Glutamatergic neuron (in vitro differentiated cells): ENCODE results near the gene FMNL1. TPM values are rescaled to one million over a fixed set of nuclear protein-coding genes. Genes with fewer than 3 reads are reported as not detected.

ENCODE experiments used
- DNase-seq: peaks from one replicate; pipeline ENCODE4 v3.0.0; 2022
- H3K27ac Mint-ChIP-seq: one replicate; pipeline ENCODE4 v1.8.0; 2020; ENCODE audit warnings: mild to moderate bottlenecking, mixed read lengths, inconsistent platforms; ENCODE audit not compliant: unreplicated experiment
- H3K27me3 Mint-ChIP-seq: one replicate; pipeline ENCODE4 v1.8.0; 2020; ENCODE audit warnings: mild to moderate bottlenecking, moderate library complexity, mixed read lengths, inconsistent platforms; ENCODE audit not compliant: unreplicated experiment
- H3K36me3 Mint-ChIP-seq: one replicate; pipeline ENCODE4 v1.8.0; 2020; ENCODE audit warnings: mild to moderate bottlenecking, mixed read lengths, inconsistent platforms; ENCODE audit not compliant: unreplicated experiment
- H3K4me1 Mint-ChIP-seq: one replicate; pipeline ENCODE4 v1.8.0; 2020; ENCODE audit warnings: mild to moderate bottlenecking, low read depth, mixed read lengths, inconsistent platforms; ENCODE audit not compliant: unreplicated experiment
- H3K4me3 Mint-ChIP-seq: one replicate; pipeline ENCODE4 v1.8.0; 2020; ENCODE audit warnings: mild to moderate bottlenecking, mixed read lengths, inconsistent platforms; ENCODE audit not compliant: unreplicated experiment
- H3K9me3 Mint-ChIP-seq: one replicate; pipeline ENCODE4 v1.8.0; 2020; ENCODE audit warnings: mild to moderate bottlenecking, moderate library complexity, mixed read lengths, inconsistent platforms; ENCODE audit not compliant: unreplicated experiment
- total RNA-seq: library from RNA; stranded (reverse); fragmentation: NEBNext Ultra II Directional; extraction: Animal tissue kit (Norgen Biotek cat#: 25700); gene quantifications from one replicate; pipeline ENCODE4 v1.2.1, GENCODE V29; 2021; ENCODE audit not compliant: unreplicated experiment
- TF ChIP-seq, protein P1 (sequence below): fragments of 200-600 bp; sonication (generic); IDR thresholded peaks from one replicate; pipeline ENCODE4 v1.5.0; 2021; ENCODE audit not compliant: partially characterized antibody, unreplicated experiment

The FMNL1 gene
- total RNA-seq, 1 donor from 2014 or later = 24.2 TPM

DNA sequence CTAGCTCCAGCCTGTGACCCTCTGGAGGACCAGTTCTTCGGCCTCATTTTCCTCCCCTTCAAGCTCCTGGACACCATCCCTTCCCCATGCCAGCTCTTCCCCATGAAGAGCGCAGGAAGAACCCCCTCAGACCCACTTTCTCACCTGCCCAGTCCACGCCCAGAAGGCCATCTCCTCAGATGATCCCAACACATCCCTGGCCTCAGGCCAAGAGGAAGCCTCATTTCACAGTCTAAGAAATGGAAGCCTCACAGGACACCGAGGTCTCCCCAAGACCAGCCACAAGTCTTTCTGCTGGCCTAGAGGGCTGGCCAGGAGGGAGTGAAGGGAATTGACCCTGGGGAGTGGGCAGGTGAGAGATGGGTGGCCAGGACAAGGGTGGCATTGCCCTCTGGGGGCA, 32.2 kb downstream of the FMNL1 start:
- Mint-ChIP-seq H3K27ac (no peak overlapping the region), H3K27me3 (peaks cover 4% of the 10 kb centered on the region)
- TF ChIP-seq, protein P1, sequence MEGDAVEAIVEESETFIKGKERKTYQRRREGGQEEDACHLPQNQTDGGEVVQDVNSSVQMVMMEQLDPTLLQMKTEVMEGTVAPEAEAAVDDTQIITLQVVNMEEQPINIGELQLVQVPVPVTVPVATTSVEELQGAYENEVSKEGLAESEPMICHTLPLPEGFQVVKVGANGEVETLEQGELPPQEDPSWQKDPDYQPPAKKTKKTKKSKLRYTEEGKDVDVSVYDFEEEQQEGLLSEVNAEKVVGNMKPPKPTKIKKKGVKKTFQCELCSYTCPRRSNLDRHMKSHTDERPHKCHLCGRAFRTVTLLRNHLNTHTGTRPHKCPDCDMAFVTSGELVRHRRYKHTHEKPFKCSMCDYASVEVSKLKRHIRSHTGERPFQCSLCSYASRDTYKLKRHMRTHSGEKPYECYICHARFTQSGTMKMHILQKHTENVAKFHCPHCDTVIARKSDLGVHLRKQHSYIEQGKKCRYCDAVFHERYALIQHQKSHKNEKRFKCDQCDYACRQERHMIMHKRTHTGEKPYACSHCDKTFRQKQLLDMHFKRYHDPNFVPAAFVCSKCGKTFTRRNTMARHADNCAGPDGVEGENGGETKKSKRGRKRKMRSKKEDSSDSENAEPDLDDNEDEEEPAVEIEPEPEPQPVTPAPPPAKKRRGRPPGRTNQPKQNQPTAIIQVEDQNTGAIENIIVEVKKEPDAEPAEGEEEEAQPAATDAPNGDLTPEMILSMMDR = no peak

DNA sequence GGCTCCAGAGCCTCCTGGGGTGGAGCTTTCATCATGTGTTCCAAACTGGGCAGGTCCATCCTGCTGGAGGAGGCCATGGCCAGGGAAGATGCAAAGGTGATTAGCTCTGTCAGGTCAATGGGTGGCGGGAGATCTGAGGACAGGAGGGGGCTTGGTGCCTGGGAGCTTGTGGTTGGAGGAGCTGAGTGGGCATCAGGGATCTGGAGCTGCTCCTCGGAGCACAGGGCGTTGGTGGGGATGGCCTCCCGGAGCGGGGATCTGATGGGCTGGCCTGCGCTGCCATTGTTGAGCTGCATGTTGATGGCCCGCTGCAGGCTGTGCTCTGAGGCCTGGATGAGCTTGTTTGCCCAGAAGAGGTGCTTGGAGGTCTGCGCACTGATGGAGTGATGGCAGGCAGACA, 33.7 kb downstream of the FMNL1 start:
- no peak for DNase-seq
- Mint-ChIP-seq H3K27ac (no peak overlapping the region), H3K4me3 (no peak overlapping the region), H3K9me3 (peaks cover 3% of the 10 kb centered on the region), H3K36me3 (no peaks in the 10 kb centered on the region), H3K27me3 (peaks cover 4% of the 10 kb centered on the region), H3K4me1 (no peaks in the 10 kb centered on the region)
- TF ChIP-seq, protein P1 = no peak

More for the DNA sequence above, 32.2 kb downstream of the FMNL1 start:
- Mint-ChIP-seq H3K4me3 (no peak overlapping the region), H3K9me3 (peaks cover 3% of the 10 kb centered on the region), H3K36me3 (no peaks in the 10 kb centered on the region), H3K4me1 (no peaks in the 10 kb centered on the region)
- DNase-seq = no peak

DNA sequence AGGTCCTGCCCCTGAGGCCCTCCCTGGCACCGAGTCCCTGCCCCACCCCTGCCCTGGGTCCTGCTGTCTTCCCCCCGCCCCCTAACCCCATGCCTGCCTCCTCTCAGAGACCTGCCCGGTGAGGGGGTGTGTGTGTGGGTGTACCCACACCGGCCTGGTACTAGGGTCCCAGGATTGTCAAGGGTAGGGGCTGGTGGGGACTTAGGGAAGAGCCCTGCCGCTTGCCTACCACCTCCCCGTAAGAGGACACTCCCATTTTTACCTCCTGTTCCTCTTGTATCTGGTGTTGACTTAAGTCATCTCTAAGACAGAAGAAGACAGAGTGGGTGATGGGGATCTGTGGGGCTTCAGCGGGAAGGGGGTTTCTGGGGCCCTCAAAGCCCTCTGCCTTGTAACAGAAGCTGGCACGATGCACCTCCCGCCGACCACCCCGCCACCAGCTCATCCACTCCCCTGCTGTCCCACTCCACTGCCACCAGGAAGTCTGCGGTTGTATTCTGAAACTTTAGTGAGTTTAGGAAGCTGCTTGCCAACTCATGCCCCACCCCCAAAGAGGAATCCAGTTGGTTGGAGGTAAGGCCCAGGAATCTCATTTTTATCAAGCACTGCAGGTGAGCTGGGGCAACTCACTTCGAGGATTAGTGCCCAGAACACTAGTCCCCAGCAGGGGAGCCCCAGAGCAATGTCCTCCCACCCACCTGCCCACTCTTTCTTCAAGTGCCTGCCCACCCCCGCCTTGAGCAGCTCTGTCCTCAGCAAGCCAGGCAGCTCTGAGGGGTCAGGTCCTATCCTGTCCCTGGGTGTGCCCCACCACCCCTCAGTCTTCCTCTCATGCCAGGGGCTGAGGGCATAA, 34.7 kb downstream of the FMNL1 start:
- Mint-ChIP-seq H3K4me1 (no peaks in the 10 kb centered on the region), H3K27me3 (peaks cover 4% of the 10 kb centered on the region), H3K36me3 (no peaks in the 10 kb centered on the region), H3K9me3 (peaks cover 4% of the 10 kb centered on the region), H3K27ac (no peak overlapping the region), H3K4me3 (no peak overlapping the region)
- TF ChIP-seq, protein P1 = no peak
- no peak for DNase-seq

DNA sequence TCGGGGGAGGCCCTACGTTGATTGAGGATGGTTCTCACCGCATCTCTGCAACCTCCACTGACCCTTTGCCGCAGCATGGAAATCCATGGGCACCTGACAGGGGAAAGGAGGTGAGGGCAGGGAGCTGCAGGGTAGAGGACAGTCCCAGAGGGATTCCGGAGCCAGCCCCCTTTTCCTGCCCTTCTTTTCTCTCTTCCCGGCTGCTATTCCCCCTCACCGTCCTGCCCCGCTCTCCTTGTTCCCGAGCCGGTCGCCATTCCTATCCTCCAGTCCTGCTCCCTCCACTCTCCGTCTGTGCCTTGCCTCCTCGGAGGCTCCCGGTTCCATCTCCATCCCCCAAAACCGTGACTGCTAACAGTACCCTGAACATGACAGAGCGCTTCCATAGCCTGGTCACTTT, 35.4 kb downstream of the FMNL1 start:
- TF ChIP-seq, protein P1 = no peak
- H3K4me1 Mint-ChIP-seq = no peaks in the 10 kb centered on the region
- H3K36me3 Mint-ChIP-seq = no peaks in the 10 kb centered on the region
- no peak for DNase-seq
- peaks cover 5% of the 10 kb centered on the region for H3K27me3 Mint-ChIP-seq
- peaks cover 4% of the 10 kb centered on the region for H3K9me3 Mint-ChIP-seq
- no peak overlapping the region for H3K4me3 Mint-ChIP-seq
- no peak overlapping the region for H3K27ac Mint-ChIP-seq

DNA sequence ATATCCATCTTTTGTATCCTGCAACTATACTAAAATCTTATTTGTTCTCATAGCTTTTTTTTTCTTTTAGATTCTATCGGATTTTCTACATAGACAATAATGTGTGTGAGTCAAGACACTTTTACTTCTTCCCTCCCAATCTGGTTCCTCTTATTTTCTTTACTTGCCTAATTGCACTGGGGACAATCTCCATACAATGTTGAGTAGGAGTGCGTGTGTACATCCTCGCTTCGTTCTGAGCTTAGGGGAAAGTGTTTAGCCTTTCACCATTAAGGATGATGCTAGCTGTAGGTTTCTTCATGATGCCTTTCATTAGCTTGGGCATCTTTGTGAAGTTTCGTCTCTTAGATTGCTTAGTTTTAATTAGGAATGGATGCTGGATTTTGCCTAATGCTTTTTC, 37.3 kb downstream of the FMNL1 start:
- H3K4me1 Mint-ChIP-seq = no peaks in the 10 kb centered on the region
- H3K4me3 Mint-ChIP-seq = no peak overlapping the region
- no peaks in the 10 kb centered on the region for H3K36me3 Mint-ChIP-seq
- peaks cover 4% of the 10 kb centered on the region for H3K9me3 Mint-ChIP-seq
- no peak for DNase-seq
- peaks cover 5% of the 10 kb centered on the region for H3K27me3 Mint-ChIP-seq
- H3K27ac Mint-ChIP-seq = no peak overlapping the region
- TF ChIP-seq, protein P1 = no peak
